Stomach (tissue), 4 donors: ENCODE measurements around the gene SLC3A2.

Source experiments
- CTCF ChIP-seq, 7 experiments: fragments of 450-650 bp in 4 of 7; fragments of 200-600 bp in 3 of 7; sonication (generic) in 3 of 7; IDR thresholded peaks; one replicate each; pipeline ENCODE4 v1.5.1; 2016 to 2019; ENCODE audit warnings: antibody characterized with exemption in 7 of 7, control low read depth in 2 of 7, mild to moderate bottlenecking in 1 of 7
- EP300 ChIP-seq: sonication (generic); formaldehyde crosslinking; IDR thresholded peaks from one replicate; pipeline ENCODE4 v1.6.1; 2017; ENCODE audit warnings: antibody characterized with exemption
- POLR2AphosphoS5 ChIP-seq, 3 donors: sonication (generic); formaldehyde crosslinking; IDR thresholded peaks; one replicate each; pipeline ENCODE4 v1.6.1; 2016; ENCODE audit warnings: antibody characterized with exemption in 3 of 3

- TF ChIP-seq CTCF (IDR thresholded peaks at IDR 0.05) (no peak), POLR2AphosphoS5 (IDR thresholded peaks at IDR 0.05) (no peak), EP300 (no peak)
Observed at GRCh38 chr11:62882788-62883501, 2.2 kb downstream of the SLC3A2 start.
